ENCODE measurements around the gene GPR146. TPM values are rescaled to one million over a fixed set of nuclear protein-coding genes. Genes with fewer than 3 reads are reported as not detected.

The GPR146 gene
- total RNA-seq, 2 experiments from 2014 or later: 4.7 to 5.6 TPM

DNA sequence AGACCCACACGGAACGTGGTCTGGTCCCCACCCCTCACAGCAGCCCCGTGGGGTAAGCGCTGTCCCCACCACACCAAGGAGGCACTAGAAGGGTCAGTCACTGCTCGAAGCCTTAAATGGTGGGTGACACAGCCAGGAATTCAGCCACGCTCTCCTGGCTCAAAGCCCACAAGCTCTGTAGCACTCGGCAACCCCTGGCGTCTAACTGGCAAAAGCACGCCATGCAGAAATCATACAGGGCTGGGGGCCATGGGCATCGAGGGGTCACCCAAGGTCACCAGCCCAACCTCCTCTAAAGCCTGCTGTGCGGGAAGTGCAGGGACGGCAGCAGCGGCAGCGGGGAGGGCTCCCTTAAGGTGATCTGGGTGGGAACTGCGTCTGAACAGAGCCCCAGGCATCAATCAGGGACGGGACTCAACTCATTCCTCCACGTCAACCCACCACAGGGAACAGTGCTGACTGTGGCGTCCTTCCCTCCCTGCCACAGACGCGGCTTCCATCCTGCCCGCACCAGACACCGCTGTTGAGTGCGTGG is 51.3 kb downstream of the GPR146 start:
- Mint-ChIP-seq H3K9me3 (ENCODE audit: low read depth) (no peaks in the 10 kb centered on the region), H3K27ac (no peak overlapping the region), H3K4me1 (no peaks in the 10 kb centered on the region), H3K36me3 (ENCODE audit: low read depth) (peaks cover 20% of the 10 kb centered on the region), H3K27me3 (no peaks in the 10 kb centered on the region), H3K4me3 (no peak overlapping the region)
- intact Hi-C loops (cut with DNase I, micrococcal nuclease): no loop called here
- CTCF ChIA-PET: interaction anchor here (0.6 to 1.1 kb wide), 2 partner anchors 10 to 119 kb away, joined by 3 read pairs; no protein-coding TSS in a partner anchor
- POLR2A ChIA-PET: no interaction called here
- ATAC-seq: no peak
- no peak for DNase-seq

GRCh38 chr7:1096156-1097119 is 52.1 kb downstream of the GPR146 start:
- ChIA-PET CTCF (interaction anchor here (0.6 kb wide), 1 partner anchor 92 kb away, joined by 3 read pairs; no protein-coding TSS in a partner anchor), POLR2A (no interaction called here)
- no peaks in the 10 kb centered on the region for H3K27me3 Mint-ChIP-seq
- H3K4me3 Mint-ChIP-seq: no peak overlapping the region
- no peak for ATAC-seq
- H3K36me3 Mint-ChIP-seq (ENCODE audit: low read depth): peaks cover 20% of the 10 kb centered on the region
- intact Hi-C loops (cut with DNase I, micrococcal nuclease): no loop called here
- no peak for DNase-seq
- no peaks in the 10 kb centered on the region for H3K4me1 Mint-ChIP-seq
- no peaks in the 10 kb centered on the region for H3K9me3 Mint-ChIP-seq (ENCODE audit: low read depth)
- no peak overlapping the region for H3K27ac Mint-ChIP-seq

- Mint-ChIP-seq H3K36me3 (ENCODE audit: low read depth) (peaks cover 18% of the 10 kb centered on the region), H3K27me3 (no peaks in the 10 kb centered on the region), H3K4me1 (no peaks in the 10 kb centered on the region), H3K9me3 (ENCODE audit: low read depth) (no peaks in the 10 kb centered on the region), H3K27ac (no peak overlapping the region), H3K4me3 (no peak overlapping the region)
- DNase-seq (no peak), ATAC-seq (no peak)
- POLR2A ChIA-PET: no interaction called here
- CTCF ChIA-PET: interaction anchor here (0.6 kb wide), 1 partner anchor 93 kb away, joined by 3 read pairs; no protein-coding TSS in a partner anchor
- intact Hi-C loops (cut with DNase I, micrococcal nuclease): no loop called here
Observed at GRCh38 chr7:1097120-1097504, 52.8 kb downstream of the GPR146 start.

DNA sequence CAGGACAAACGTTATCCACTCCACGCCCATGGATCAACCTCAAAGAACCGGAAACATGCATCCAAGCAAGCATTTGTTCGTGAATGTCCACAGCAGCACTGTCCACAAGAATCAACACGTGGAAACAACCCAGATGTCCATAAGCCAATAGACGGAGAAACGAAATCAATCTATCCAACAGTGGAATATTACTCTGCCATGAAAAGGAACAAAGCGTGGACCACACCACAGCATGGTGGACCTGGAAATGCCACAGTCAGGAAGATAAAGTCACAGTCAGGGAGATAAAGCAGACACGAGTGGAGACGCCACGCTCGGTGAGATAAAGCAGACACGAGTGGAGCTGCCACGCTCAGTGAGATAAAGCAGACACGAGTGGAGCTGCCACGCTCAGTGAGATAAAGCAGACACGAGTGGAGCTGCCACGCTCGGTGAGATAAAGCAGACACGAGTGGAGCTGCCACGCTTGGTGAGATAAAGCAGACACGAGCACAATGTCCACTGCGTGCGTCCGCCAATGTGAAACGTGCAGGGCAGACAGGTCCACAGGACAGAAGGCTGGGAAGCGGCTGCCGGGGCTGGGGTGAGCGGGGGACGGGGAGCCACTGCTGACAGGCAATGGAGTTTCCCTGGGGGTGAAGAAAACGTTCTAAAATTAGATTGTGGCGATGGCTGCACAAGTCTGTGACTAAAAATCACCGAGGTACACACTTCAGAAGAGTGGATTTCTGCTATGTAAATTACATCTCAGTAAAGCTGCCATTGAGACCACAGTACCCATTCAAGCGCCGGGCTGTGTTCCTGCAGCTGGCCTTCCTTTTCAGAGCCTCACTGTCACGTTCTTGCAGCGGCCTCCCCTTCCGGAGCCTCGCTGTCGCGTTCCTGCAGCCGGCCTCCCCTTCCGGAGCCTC is 54.2 kb downstream of the GPR146 start:
- H3K36me3 Mint-ChIP-seq (ENCODE audit: low read depth): peaks cover 15% of the 10 kb centered on the region
- intact Hi-C loops (cut with DNase I, micrococcal nuclease): no loop called here
- ATAC-seq: no peak
- no peaks in the 10 kb centered on the region for H3K27me3 Mint-ChIP-seq
- peaks cover 6% of the 10 kb centered on the region for H3K4me1 Mint-ChIP-seq
- H3K4me3 Mint-ChIP-seq: no peak overlapping the region
- CTCF ChIA-PET: interaction anchor here (1.6 kb wide), 1 partner anchor 12 kb away, joined by 6 read pairs; no protein-coding TSS in a partner anchor
- H3K27ac Mint-ChIP-seq: no peak overlapping the region
- no peaks in the 10 kb centered on the region for H3K9me3 Mint-ChIP-seq (ENCODE audit: low read depth)
- POLR2A ChIA-PET: no interaction called here
- no peak for DNase-seq

- Mint-ChIP-seq H3K27ac (no peak overlapping the region), H3K36me3 (ENCODE audit: low read depth) (peaks cover 15% of the 10 kb centered on the region), H3K27me3 (no peaks in the 10 kb centered on the region), H3K9me3 (ENCODE audit: low read depth) (no peaks in the 10 kb centered on the region), H3K4me1 (peaks cover 8% of the 10 kb centered on the region), H3K4me3 (no peak overlapping the region)
- POLR2A ChIA-PET: no interaction called here
- CTCF ChIA-PET: interaction anchor here (1.6 kb wide), 1 partner anchor 13 kb away, joined by 6 read pairs; no protein-coding TSS in a partner anchor
- ATAC-seq (no peak), DNase-seq (no peak)
- intact Hi-C loops (cut with DNase I, micrococcal nuclease): no loop called here
Observed at GRCh38 chr7:1099154-1099542, 54.8 kb downstream of the GPR146 start.

GRCh38 chr7:1099637-1100036 is 55.3 kb downstream of the GPR146 start:
- no peaks in the 10 kb centered on the region for H3K27me3 Mint-ChIP-seq
- POLR2A ChIA-PET: no interaction called here
- peaks cover 13% of the 10 kb centered on the region for H3K4me1 Mint-ChIP-seq
- no peaks in the 10 kb centered on the region for H3K9me3 Mint-ChIP-seq (ENCODE audit: low read depth)
- intact Hi-C loops (cut with DNase I, micrococcal nuclease): no loop called here
- no peak overlapping the region for H3K27ac Mint-ChIP-seq
- ATAC-seq: no peak
- CTCF ChIA-PET: interaction anchor here (0.6 to 1.6 kb wide), 3 partner anchors 14 to 38 kb away, joined by 3 to 6 read pairs (median 3); no protein-coding TSS in a partner anchor
- no peak for DNase-seq
- H3K4me3 Mint-ChIP-seq: no peak overlapping the region
- H3K36me3 Mint-ChIP-seq (ENCODE audit: low read depth): peaks cover 15% of the 10 kb centered on the region

DNA sequence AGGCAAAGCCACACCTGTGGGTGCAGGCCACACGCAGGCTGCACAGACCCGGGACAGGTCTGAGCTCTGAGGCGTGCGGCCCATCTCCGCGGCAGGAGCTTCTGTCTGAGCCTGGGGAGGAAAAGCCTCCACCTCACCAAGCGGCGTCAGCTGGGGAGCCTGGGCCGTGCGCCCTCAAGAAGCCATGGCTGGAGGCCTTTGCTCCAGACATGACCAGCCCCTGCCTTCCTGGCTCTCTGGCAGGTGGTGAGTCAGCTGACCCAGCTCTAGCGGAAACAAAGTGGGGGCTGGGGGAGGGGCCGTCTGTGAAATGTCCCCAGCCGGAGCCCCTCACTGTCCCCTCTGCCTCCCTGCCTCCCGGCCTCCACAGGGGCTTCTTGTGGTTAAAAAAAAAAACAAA is 56.0 kb downstream of the GPR146 start:
- ChIA-PET POLR2A (no interaction called here), CTCF (interaction anchor here (0.6 kb wide), 1 partner anchor 37 kb away, joined by 3 read pairs; no protein-coding TSS in a partner anchor)
- H3K9me3 Mint-ChIP-seq (ENCODE audit: low read depth): no peaks in the 10 kb centered on the region
- no peak overlapping the region for H3K27ac Mint-ChIP-seq
- intact Hi-C loops (cut with DNase I, micrococcal nuclease): no loop called here
- no peaks in the 10 kb centered on the region for H3K27me3 Mint-ChIP-seq
- H3K4me3 Mint-ChIP-seq: no peak overlapping the region
- H3K36me3 Mint-ChIP-seq (ENCODE audit: low read depth): peaks cover 15% of the 10 kb centered on the region
- DNase-seq (no peak), ATAC-seq (no peak)
- H3K4me1 Mint-ChIP-seq: peaks cover 20% of the 10 kb centered on the region

GRCh38 chr7:1100834-1101562 is 56.7 kb downstream of the GPR146 start:
- DNase-seq: no peak
- POLR2A ChIA-PET: no interaction called here
- CTCF ChIA-PET: no interaction called here
- peaks cover 15% of the 10 kb centered on the region for H3K36me3 Mint-ChIP-seq (ENCODE audit: low read depth)
- H3K27me3 Mint-ChIP-seq: no peaks in the 10 kb centered on the region
- H3K4me1 Mint-ChIP-seq: peaks cover 21% of the 10 kb centered on the region
- no peak overlapping the region for H3K4me3 Mint-ChIP-seq
- ATAC-seq: no peak
- no peaks in the 10 kb centered on the region for H3K9me3 Mint-ChIP-seq (ENCODE audit: low read depth)
- no peak overlapping the region for H3K27ac Mint-ChIP-seq
- intact Hi-C loops (cut with DNase I, micrococcal nuclease): no loop called here

DNA sequence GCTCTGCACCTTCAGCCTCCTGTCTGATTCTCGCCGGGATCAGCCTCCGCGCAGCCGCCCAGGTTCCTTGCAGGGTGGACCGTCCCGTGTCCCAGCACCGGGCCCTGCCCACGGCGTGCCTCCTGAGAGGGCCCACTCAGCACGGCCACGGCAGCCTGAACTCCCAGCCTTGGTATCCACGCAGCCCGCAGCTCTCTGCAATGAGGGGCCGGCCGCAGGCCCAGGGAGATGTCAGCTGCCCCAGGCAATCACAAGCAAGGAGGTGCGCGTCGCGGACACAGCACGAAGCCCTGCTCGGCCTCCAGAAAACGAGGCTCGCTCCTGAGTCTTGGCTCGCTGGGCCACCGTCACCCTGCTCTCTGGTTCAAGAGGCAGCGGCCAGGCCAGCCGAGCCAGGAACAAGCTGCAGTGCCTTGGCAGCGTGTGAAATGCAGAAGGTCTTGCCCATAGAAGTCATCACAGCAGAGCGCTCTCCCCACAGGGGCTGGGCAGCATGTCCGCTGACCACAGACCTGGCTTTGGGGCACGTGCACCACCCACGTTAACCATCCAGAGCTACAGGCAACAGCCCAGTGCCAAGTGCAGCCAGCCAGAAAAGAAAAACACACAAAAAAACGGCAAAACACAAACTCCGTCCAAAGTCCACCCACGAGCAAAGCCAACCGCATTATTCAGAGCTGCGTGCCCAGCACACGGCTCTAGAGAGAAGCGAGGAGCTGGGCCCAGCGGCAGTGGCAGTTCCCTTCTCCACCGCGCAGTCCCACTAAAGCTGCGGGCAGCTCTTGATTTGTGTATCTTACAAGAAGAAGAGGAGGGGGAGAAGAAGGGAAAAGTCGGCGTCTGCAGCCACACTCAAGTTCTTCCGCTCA is 57.5 kb downstream of the GPR146 start:
- no peaks in the 10 kb centered on the region for H3K27me3 Mint-ChIP-seq
- H3K4me1 Mint-ChIP-seq: peaks cover 24% of the 10 kb centered on the region
- DNase-seq (no peak), ATAC-seq (no peak)
- peaks cover 15% of the 10 kb centered on the region for H3K36me3 Mint-ChIP-seq (ENCODE audit: low read depth)
- no peak overlapping the region for H3K4me3 Mint-ChIP-seq
- H3K27ac Mint-ChIP-seq: peak overlapping the region; percentile 35
- POLR2A ChIA-PET: no interaction called here
- CTCF ChIA-PET: interaction anchor here (0.7 to 1.3 kb wide), 2 partner anchors 75 to 80 kb away, joined by 3 to 4 read pairs; no protein-coding TSS in a partner anchor
- H3K9me3 Mint-ChIP-seq (ENCODE audit: low read depth): no peaks in the 10 kb centered on the region
- intact Hi-C loops (cut with DNase I, micrococcal nuclease): no loop called here

Data from activated CD4-positive, alpha-beta T cell treated with anti-CD3 and anti-CD28 coated beads for 36 hours (primary cell).